Ishikawa (cell line): ENCODE measurements around the gene NEGR1.

Source experiments
- CREB1 ChIP-seq: IDR thresholded peaks from 2 replicates; pipeline ENCODE4 v1.6.1; 2012; ENCODE audit warnings: low read depth
- EGR1 ChIP-seq: IDR thresholded peaks from 2 replicates; pipeline ENCODE4 v1.6.1; 2012
- EP300 ChIP-seq: IDR thresholded peaks from 2 replicates; pipeline ENCODE4 v1.6.1; 2012; ENCODE audit warnings: borderline replicate concordance
- RAD21 ChIP-seq: IDR thresholded peaks from 2 replicates; pipeline ENCODE4 v1.6.1; 2012; ENCODE audit warnings: low read depth
- REST ChIP-seq: IDR thresholded peaks from 2 replicates; pipeline ENCODE4 v1.6.1; 2012; ENCODE audit warnings: low read depth, mild to moderate bottlenecking
- TEAD4 ChIP-seq: IDR thresholded peaks from 2 replicates; pipeline ENCODE4 v1.6.1; 2012

GRCh38 chr1:71510725-71511124, 771.6 kb downstream of the NEGR1 start:
- TF ChIP-seq EP300 = no peak
- no peak for TF ChIP-seq RAD21
- TF ChIP-seq REST = no peak
- TF ChIP-seq CREB1 = no peak
- no peak for TF ChIP-seq EGR1
- no peak for TF ChIP-seq TEAD4
